ENCODE data around the gene NEK7.

DNA sequence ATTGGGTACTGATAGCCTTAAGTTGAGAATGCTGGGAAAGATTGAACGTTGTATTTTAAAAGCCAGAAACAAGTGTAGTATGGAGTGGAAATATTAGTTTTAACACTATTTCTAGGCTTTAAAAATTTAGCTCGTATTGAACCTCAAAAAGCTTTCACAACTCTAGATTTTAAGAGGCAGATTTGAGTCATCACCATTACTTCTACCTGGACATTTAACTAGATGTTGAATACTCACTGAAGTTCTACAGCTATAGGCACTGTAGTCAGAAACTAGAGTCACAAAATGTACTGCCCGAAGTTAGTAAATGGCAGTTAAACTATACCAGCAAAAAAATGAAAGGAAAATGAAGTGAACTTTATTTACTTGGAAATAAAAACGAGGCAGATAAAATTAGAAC, 96.5 kb downstream of the NEK7 start:
- TF ChIP-seq, protein P1, sequence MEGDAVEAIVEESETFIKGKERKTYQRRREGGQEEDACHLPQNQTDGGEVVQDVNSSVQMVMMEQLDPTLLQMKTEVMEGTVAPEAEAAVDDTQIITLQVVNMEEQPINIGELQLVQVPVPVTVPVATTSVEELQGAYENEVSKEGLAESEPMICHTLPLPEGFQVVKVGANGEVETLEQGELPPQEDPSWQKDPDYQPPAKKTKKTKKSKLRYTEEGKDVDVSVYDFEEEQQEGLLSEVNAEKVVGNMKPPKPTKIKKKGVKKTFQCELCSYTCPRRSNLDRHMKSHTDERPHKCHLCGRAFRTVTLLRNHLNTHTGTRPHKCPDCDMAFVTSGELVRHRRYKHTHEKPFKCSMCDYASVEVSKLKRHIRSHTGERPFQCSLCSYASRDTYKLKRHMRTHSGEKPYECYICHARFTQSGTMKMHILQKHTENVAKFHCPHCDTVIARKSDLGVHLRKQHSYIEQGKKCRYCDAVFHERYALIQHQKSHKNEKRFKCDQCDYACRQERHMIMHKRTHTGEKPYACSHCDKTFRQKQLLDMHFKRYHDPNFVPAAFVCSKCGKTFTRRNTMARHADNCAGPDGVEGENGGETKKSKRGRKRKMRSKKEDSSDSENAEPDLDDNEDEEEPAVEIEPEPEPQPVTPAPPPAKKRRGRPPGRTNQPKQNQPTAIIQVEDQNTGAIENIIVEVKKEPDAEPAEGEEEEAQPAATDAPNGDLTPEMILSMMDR (IDR thresholded peaks at IDR 0.05; ENCODE audit: control extremely low read depth in 1 of 3, insufficient read depth in 1 of 3, low read depth in 1 of 3, low read length in 3 of 3), result no peak
- no peak for TF ChIP-seq TCF12 (IDR thresholded peaks at IDR 0.05; ENCODE audit: low read depth, low read length)
- no peak for TF ChIP-seq JUN (IDR thresholded peaks at IDR 0.05; ENCODE audit: low read depth, low read length)
- TF ChIP-seq EZH2 (IDR thresholded peaks at IDR 0.05; ENCODE audit: low read depth, low read length, severe bottlenecking), result no peak
- TF ChIP-seq CHD1 (IDR thresholded peaks at IDR 0.05; ENCODE audit: low read depth, low read length), result no peak
- no peak for TF ChIP-seq TBP (IDR thresholded peaks at IDR 0.05; ENCODE audit: low read depth, low read length)

Measured in H1 (cell line).